GM12878 (cell line): ENCODE results near the gene SECISBP2. TPM values are rescaled to one million over a fixed set of nuclear protein-coding genes. Genes with fewer than 3 reads are reported as not detected.

ENCODE experiments used
- ATAC-seq: fragments of 200-7000 bp; cut with Tn5 transposase; 3 replicates; pipeline ENCODE4 v1.9.1; 2020; ENCODE audit warnings: mild to moderate bottlenecking, moderate library complexity
- BruUV-seq: library from RNA; stranded (reverse); fragments of 400-500 nt; replicated peaks from 2 replicates; lab custom pipeline; 2021; lab: Mats Ljungman, UMichigan
- CTCF ChIA-PET: fragments of 300-600 bp; sonication (Branson Sonifier 250); formaldehyde crosslinking; extraction: SDS; loops from one replicate; lab custom pipeline; 2021; ENCODE audit warnings: inconsistent platforms; lab: Yijun Ruan, JAX
- POLR2A ChIA-PET: fragments of 350-600 bp; formaldehyde crosslinking; extraction: SDS; loops from one replicate; lab custom pipeline; 2021; ENCODE audit warnings: inconsistent platforms; lab: Charles Lee
- RAD21 ChIA-PET: fragments of 300-600 bp; sonication (Branson Sonifier 250); formaldehyde crosslinking; loops from one replicate; lab custom pipeline; 2023; ENCODE audit warnings: antibody characterized with exemption; ENCODE audit not compliant: unreplicated experiment; lab: Charles Lee
- SMC1A ChIA-PET: fragments of 300-600 bp; sonication (Branson Sonifier 250); formaldehyde crosslinking; loops from one replicate; lab custom pipeline; 2023; ENCODE audit not compliant: unreplicated experiment, uncharacterized antibody; lab: Charles Lee
- DNase-seq: peaks from one replicate; pipeline ENCODE4 v3.0.0-alpha.2; 2011; ENCODE audit warnings: low read depth, low spot score
- FAIRE-seq: peaks from 3 replicates; lab custom pipeline; 2011; peaks lifted over from hg19 to GRCh38; lab: Jason Lieb, UNC
- H2AFZ ChIP-seq: 2 replicates; pipeline ENCODE4 v1.6.0; 2011; ENCODE audit warnings: low read depth, low read length, control low read depth; ENCODE audit not compliant: control insufficient read depth
- H3K27ac ChIP-seq: 2 replicates; pipeline ENCODE4 v1.5.1; 2011; ENCODE audit warnings: control low read depth; ENCODE audit not compliant: control insufficient read depth, insufficient read depth
- H3K27me3 ChIP-seq, 2 experiments: replicated peaks in 1 of 2; 2 replicates each; pipeline versions ENCODE4 v1.6.0 to v1.6.1; 2011; ENCODE audit warnings: low read length in 1 of 2; ENCODE audit not compliant: control insufficient read depth in 2 of 2, insufficient read depth in 2 of 2
- H3K36me3 ChIP-seq, 2 experiments: 2 replicates each; pipeline ENCODE4 v1.5.1; 2011; ENCODE audit warnings: low read length in 1 of 2; ENCODE audit not compliant: control insufficient read depth in 2 of 2, insufficient read depth in 2 of 2
- H3K4me1 ChIP-seq: 2 replicates; pipeline ENCODE4 v1.6.1; 2011; ENCODE audit warnings: mild to moderate bottlenecking, low read length, moderate library complexity, mixed read lengths; ENCODE audit not compliant: control insufficient read depth, insufficient read depth
- H3K4me2 ChIP-seq: 2 replicates; pipeline ENCODE4 v1.6.0; 2011; ENCODE audit warnings: control low read depth; ENCODE audit not compliant: control insufficient read depth, insufficient read depth
- H3K4me3 ChIP-seq: fragments of 200-600 bp; sonication (generic); 2 replicates; pipeline ENCODE4 v1.5.1; 2016
- H3K79me2 ChIP-seq: 2 replicates; pipeline ENCODE4 v1.6.0; 2011; ENCODE audit warnings: low read length; ENCODE audit not compliant: control insufficient read depth, insufficient read depth
- H3K9ac ChIP-seq: 2 replicates; pipeline ENCODE4 v1.8.0; 2011; ENCODE audit warnings: low read length, control low read depth, mixed read lengths; ENCODE audit not compliant: control insufficient read depth, insufficient read depth
- H3K9me3 ChIP-seq: replicated peaks from 3 replicates; pipeline ENCODE4 v1.5.1; 2011; ENCODE audit warnings: mild to moderate bottlenecking, low read length; ENCODE audit not compliant: control insufficient read depth, insufficient read depth
- H4K20me1 ChIP-seq: 2 replicates; pipeline ENCODE4 v1.6.0; 2011; ENCODE audit not compliant: control insufficient read depth, insufficient read depth
- ASH2L ChIP-seq: fragments of 300-600, 200-600 bp; sonication (generic); IDR thresholded peaks from 2 replicates; pipeline ENCODE4 v1.6.1; 2017; ENCODE audit warnings: low read depth, mild to moderate bottlenecking, borderline replicate concordance
- GATAD2B ChIP-seq: fragments of 450-650 bp; conservative IDR thresholded peaks from 2 replicates; pipeline ENCODE4 v1.6.1; 2017; ENCODE audit warnings: low read depth, mild to moderate bottlenecking, moderate library complexity
- IRF4 ChIP-seq: IDR thresholded peaks from 2 replicates; pipeline ENCODE4 v1.6.1; 2011; ENCODE audit warnings: low read depth, low read length
- MTA2 ChIP-seq: fragments of 450-650 bp; IDR thresholded peaks from 2 replicates; pipeline ENCODE4 v1.6.1; 2016; ENCODE audit warnings: low read depth, mild to moderate bottlenecking, moderate library complexity
- MTA3 ChIP-seq: IDR thresholded peaks from 2 replicates; pipeline ENCODE4 v1.6.1; 2012; ENCODE audit warnings: low read length, inconsistent platforms, borderline replicate concordance
- POLR2A ChIP-seq: IDR thresholded peaks from 2 replicates; pipeline ENCODE4 v1.6.1; 2011; ENCODE audit warnings: low read depth, mild to moderate bottlenecking, low read length
- SIN3A ChIP-seq: IDR thresholded peaks from 2 replicates; pipeline ENCODE4 v1.6.1; 2012; ENCODE audit warnings: low read depth, low read length, improper control_type of control experiment
- TCF3 ChIP-seq: IDR thresholded peaks from 2 replicates; pipeline ENCODE4 v1.6.1; 2012; ENCODE audit warnings: low read depth, mild to moderate bottlenecking, low read length, borderline replicate concordance; ENCODE audit not compliant: insufficient read depth
- ZZZ3 ChIP-seq: IDR thresholded peaks from 2 replicates; pipeline ENCODE4 v1.6.1; 2011; ENCODE audit warnings: low read depth; ENCODE audit not compliant: control insufficient read depth, insufficient read length
- WGBS: methylation state at CpG from one replicate; pipeline ENCODE4 v1.1.6; 2016; ENCODE audit warnings: low lambda C conversion rate; ENCODE audit not compliant: insufficient replicate concordance, insufficient coverage; ENCODE audit errors: missing lambda C conversion rate; 5-methylcytosine and 5-hydroxymethylcytosine counted together
- in situ Hi-C: fragments of 300-500 bp; cut with MboI; formaldehyde crosslinking; loops from 9 replicates; pipeline ENCODE4 v1.14.3; 2018; ENCODE audit warnings: mixed read lengths
- intact Hi-C: fragments of 100-400 bp; cut with micrococcal nuclease; formaldehyde crosslinking; loops from one replicate; pipeline ENCODE4 v1.14.2; 2022; ENCODE audit not compliant: unreplicated experiment
- polyA plus RNA-seq, 11 experiments: library from polyadenylated mRNA; depleted of rRNA in 4 of 11; unstranded in 6 of 11; stranded (reverse) in 5 of 11; fragments of >200 nt; fragmentation: Nextera tagmentation in 4 of 11; fragmentation: Illumina TruSeq in 1 of 11; extraction: Ambion mirVana in 4 of 11; extraction: Trizol in 1 of 11; gene quantifications; 1 replicate in 1 of 11; 2 replicates in 10 of 11; pipeline versions ENCODE4 v1.2.1 to v1.2.3, GENCODE V29; 2011 to 2016; ENCODE audit warnings: inconsistent platforms in 2 of 11, missing spikeins in 2 of 11, low read depth in 1 of 11
- total RNA-seq, 4 experiments: library from RNA; depleted of rRNA in 3 of 4; stranded (reverse); fragments of >200 nt in 3 of 4; fragmentation: Illumina TruSeq in 1 of 4; extraction: Trizol in 1 of 4; gene quantifications; 2 replicates each; pipeline versions ENCODE4 v1.2.1 to v1.2.3, GENCODE V29; 2013 to 2021
- TF ChIP-seq, protein P1 (sequence below): fragments of 450-650 bp; IDR thresholded peaks from 2 replicates; pipeline ENCODE4 v1.6.1; 2017; ENCODE audit warnings: mild to moderate bottlenecking, moderate library complexity
- TF ChIP-seq, protein P2 (sequence below): IDR thresholded peaks from 2 replicates; pipeline ENCODE4 v1.6.1; 2011; ENCODE audit warnings: borderline replicate concordance, low read depth, mild to moderate bottlenecking, moderate library complexity, low read length; ENCODE audit not compliant: insufficient read depth, poor library complexity, severe bottlenecking

The SECISBP2 gene
- total and polyA plus RNA-seq, 10 of the 15 experiments (the other 5 are each of a cell fraction or from before 2014, with no cell fraction given), result 4.6 to 50.5 (median 31.9) TPM

DNA sequence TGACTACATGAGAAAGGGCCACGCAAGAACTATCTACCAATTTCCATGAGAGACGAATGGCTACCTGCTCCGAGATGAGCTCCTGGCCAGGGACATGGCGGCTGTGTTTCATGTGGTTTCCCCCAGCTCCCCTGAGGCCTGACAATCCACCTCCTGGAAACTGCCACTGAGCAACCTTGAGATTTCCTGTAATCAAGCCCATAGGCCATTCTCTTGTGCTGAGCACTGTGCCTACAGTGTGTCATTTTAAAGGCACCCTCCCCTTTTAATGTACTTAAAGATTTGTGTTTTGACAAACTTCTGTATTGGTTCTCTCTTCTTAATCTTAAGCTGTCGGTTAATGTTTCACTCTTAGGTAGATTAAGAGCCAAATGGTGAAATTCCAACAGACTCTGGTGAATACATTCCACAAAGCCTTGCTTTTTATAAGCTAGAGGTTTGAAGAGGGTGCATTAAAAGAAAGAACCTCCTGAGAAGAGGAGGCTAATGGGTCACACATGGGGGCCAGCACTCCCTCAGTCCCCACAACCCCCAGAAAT is 72.3 kb downstream of the SECISBP2 start (continued):
- TF ChIP-seq, protein P1, sequence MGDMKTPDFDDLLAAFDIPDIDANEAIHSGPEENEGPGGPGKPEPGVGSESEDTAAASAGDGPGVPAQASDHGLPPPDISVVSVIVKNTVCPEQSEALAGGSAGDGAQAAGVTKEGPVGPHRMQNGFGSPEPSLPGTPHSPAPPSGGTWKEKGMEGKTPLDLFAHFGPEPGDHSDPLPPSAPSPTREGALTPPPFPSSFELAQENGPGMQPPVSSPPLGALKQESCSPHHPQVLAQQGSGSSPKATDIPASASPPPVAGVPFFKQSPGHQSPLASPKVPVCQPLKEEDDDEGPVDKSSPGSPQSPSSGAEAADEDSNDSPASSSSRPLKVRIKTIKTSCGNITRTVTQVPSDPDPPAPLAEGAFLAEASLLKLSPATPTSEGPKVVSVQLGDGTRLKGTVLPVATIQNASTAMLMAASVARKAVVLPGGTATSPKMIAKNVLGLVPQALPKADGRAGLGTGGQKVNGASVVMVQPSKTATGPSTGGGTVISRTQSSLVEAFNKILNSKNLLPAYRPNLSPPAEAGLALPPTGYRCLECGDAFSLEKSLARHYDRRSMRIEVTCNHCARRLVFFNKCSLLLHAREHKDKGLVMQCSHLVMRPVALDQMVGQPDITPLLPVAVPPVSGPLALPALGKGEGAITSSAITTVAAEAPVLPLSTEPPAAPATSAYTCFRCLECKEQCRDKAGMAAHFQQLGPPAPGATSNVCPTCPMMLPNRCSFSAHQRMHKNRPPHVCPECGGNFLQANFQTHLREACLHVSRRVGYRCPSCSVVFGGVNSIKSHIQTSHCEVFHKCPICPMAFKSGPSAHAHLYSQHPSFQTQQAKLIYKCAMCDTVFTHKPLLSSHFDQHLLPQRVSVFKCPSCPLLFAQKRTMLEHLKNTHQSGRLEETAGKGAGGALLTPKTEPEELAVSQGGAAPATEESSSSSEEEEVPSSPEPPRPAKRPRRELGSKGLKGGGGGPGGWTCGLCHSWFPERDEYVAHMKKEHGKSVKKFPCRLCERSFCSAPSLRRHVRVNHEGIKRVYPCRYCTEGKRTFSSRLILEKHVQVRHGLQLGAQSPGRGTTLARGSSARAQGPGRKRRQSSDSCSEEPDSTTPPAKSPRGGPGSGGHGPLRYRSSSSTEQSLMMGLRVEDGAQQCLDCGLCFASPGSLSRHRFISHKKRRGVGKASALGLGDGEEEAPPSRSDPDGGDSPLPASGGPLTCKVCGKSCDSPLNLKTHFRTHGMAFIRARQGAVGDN, result no peak
- TF ChIP-seq MTA2 (no peak), SIN3A (no peak), MTA3 (no peak), IRF4 (no peak), GATAD2B (no peak)

DNA sequence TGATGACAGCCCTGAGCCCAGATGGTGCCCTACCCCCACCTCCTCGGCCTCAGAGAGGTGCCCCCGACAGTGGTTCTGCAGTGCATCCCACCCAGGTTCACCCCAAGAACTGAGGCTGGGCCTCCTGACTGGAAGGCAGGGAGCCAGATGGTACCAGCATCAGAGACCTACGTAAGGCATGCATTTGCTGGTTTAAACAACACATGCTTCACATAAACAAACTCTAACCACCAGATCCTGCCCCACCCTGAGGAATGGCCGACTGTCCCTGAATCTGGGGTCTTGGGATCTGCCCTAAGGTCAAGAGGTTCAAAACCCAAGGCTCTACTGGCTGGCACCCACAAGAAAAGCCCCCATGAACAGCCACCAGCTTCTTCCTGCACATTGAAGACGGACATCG is 73.3 kb downstream of the SECISBP2 start:
- Histone ChIP-seq H3K79me2 (no peaks in the 10 kb centered on the region), H3K36me3 (peaks cover 69 to 71% of the 10 kb centered on the region in 2 experiments), H3K9me3 (no peaks in the 10 kb centered on the region), H3K4me2 (no peak overlapping the region), H3K9ac (no peak overlapping the region), H3K4me1 (no peaks in the 10 kb centered on the region), H3K4me3 (no peak overlapping the region), H3K27ac (no peak overlapping the region), H4K20me1 (no peaks in the 10 kb centered on the region), H3K27me3 (no peaks in the 10 kb centered on the region), H2AFZ (no peak overlapping the region)
- no peak for TF ChIP-seq ASH2L
- no peak for TF ChIP-seq TCF3
- TF ChIP-seq, protein P1, result no peak
- no peak for TF ChIP-seq ZZZ3
- TF ChIP-seq, protein P2, sequence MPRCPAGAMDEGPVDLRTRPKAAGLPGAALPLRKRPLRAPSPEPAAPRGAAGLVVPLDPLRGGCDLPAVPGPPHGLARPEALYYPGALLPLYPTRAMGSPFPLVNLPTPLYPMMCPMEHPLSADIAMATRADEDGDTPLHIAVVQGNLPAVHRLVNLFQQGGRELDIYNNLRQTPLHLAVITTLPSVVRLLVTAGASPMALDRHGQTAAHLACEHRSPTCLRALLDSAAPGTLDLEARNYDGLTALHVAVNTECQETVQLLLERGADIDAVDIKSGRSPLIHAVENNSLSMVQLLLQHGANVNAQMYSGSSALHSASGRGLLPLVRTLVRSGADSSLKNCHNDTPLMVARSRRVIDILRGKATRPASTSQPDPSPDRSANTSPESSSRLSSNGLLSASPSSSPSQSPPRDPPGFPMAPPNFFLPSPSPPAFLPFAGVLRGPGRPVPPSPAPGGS, result no peak
- TF ChIP-seq POLR2A, result no peak
- DNase-seq (no peak), FAIRE-seq (no peak), ATAC-seq (no peak)
- no TSS peak for BruUV-seq
- in situ Hi-C loops, result no loop called here
- CTCF ChIA-PET, result interaction anchor here (1.0 kb wide), 1 partner anchor 33 kb away, joined by 3 read pairs; no protein-coding TSS in a partner anchor
- POLR2A ChIA-PET, result no interaction called here
- intact Hi-C loops, result no loop called here
- WGBS, result 86% methylated on average over 6 of the region's 6 CpGs
- RAD21 ChIA-PET, result interaction anchor here (1.1 kb wide), 1 partner anchor 157 kb away, joined by 4 read pairs; no protein-coding TSS in a partner anchor
- SMC1A ChIA-PET, result interaction anchor here (1.5 kb wide), 1 partner anchor 10 kb away, joined by 5 read pairs; no protein-coding TSS in a partner anchor
